T-helper 17 cell (primary cell): ENCODE data around the gene DDX10. TPM values are rescaled to one million over a fixed set of nuclear protein-coding genes. Genes with fewer than 3 reads are reported as not detected.
"Not testable (repeated sequence)": the region's sequence is repeated elsewhere in the genome, so short reads cannot be mapped to it uniquely, and the experiment has no call there.

Experiments
- ATAC-seq: fragments of 150-1000 bp; cut with Tn5 transposase; 2 replicates; pipeline ENCODE4 v1.10.0; 2021; ENCODE audit warnings: mild to moderate bottlenecking, moderate library complexity
- DNase-seq, 3 donors: peaks; one replicate each; pipeline versions ENCODE4 v3.0.0 to v3.0.0-alpha.2; 2020 to 2021
- H3K9me3 ChIP-seq: one replicate; pipeline ENCODE4 v1.7.0; 2013; ENCODE audit warnings: low read length, mild to moderate bottlenecking; ENCODE audit not compliant: control insufficient read depth, poor library complexity, severe bottlenecking
- H3K27ac Mint-ChIP-seq: one replicate; pipeline ENCODE4 v1.8.0; 2022; ENCODE audit warnings: mild to moderate bottlenecking, moderate library complexity, mixed read lengths
- H3K27me3 Mint-ChIP-seq: one replicate; pipeline ENCODE4 v1.8.0; 2022; ENCODE audit warnings: mixed read lengths
- H3K36me3 Mint-ChIP-seq: one replicate; pipeline ENCODE4 v1.8.0; 2022; ENCODE audit warnings: low read depth, mixed read lengths
- H3K4me1 Mint-ChIP-seq: one replicate; pipeline ENCODE4 v1.8.0; 2022; ENCODE audit warnings: mild to moderate bottlenecking, mixed read lengths
- H3K4me3 Mint-ChIP-seq: one replicate; pipeline ENCODE4 v1.8.0; 2022; ENCODE audit warnings: mild to moderate bottlenecking, moderate library complexity, mixed read lengths
- total RNA-seq, 4 donors: library from RNA in 2 of 4; stranded (reverse) in 2 of 4; gene quantifications; one replicate each; pipeline ENCODE4 v1.2.3 and lab custom pipeline; 2022 to 2026

DDX10 gene
- total RNA-seq, 2 donors from 2014 or later = 24.8 to 26.6 TPM

DNA sequence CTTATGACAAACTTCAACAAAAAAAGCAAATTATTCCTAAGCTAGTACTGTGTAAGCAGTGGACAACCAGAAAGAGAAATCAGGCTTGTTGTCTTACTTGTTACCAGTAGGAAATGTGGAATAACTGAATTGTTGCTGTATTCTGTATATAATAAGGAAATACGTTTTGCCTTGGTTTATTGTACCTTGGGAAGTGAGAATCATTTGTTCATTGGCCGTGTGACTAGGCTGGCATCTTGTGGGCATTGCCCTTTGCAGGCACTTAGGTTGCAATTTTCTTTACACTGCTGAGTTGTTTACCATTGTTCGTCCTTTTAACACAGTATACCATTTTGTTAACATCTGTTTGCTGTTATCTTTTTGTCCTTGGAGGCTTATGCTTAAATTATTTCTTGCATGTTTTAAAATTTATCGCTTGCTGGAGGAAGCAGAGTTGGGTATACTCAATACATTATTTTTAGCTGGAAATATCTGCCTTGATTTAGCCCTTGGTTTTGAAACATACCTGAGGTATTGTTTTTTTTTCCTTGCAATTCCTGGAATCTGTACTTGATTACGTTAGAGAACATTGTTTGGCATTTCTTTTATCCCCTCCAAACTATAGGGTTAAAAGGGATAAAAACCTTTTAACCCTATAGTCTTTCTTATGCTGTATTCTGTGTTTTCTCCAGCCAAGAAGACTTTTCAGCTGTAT, 109.3 kb downstream of the DDX10 start:
- ATAC-seq (no peak), DNase-seq (no peak)
- Mint-ChIP-seq H3K27ac (no peak overlapping the region), H3K27me3 (no peaks in the 10 kb centered on the region), H3K36me3 (peaks cover 4% of the 10 kb centered on the region), H3K4me1 (peaks cover 9% of the 10 kb centered on the region), H3K4me3 (no peak overlapping the region)
- H3K9me3 ChIP-seq = no peaks in the 10 kb centered on the region

DNA sequence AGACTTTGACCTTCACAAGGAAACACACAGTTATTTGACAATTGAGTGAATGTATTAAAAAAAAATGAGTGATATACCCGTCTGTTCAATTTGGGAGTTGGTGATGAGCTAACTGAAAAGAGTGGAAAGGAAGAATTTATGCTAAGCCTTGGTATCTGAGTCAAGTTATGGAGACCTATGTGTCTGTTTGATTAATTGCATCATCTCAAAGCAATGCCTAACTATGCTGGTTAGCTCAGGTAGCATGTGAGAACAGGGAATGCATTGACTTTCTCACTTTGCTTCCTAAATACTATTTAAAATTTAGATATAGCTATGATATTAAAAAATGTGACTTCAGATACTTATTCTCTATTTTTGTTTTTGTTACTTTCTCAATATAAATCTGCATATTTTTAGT, 110.5 kb downstream of the DDX10 start:
- Mint-ChIP-seq H3K27me3 (no peaks in the 10 kb centered on the region), H3K4me3 (no peak overlapping the region), H3K27ac (no peak overlapping the region), H3K4me1 (peaks cover 9% of the 10 kb centered on the region), H3K36me3 (peaks cover 4% of the 10 kb centered on the region)
- ATAC-seq (no peak), DNase-seq (no peak)
- no peaks in the 10 kb centered on the region for H3K9me3 ChIP-seq

DNA sequence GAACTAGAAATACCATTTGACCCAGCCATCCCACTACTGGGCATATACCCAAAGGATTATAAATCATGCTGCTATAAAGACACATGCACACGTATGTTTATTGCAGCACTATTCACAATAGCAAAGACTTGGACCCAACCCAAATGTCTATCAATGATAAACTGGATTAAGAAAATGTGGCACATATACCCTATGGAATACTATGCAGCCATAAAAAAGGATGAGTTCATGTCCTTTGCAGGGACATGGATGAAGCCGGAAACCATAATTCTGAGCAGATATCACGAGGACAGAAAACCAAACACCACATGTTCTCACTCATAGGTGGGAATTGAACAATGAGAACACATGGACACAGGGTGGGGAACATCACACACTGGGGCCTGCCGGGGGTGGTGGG, 114.3 kb downstream of the DDX10 start:
- DNase-seq, H3K9me3 ChIP-seq, H3K27me3 Mint-ChIP-seq, H3K27ac Mint-ChIP-seq, H3K36me3 Mint-ChIP-seq, H3K4me1 Mint-ChIP-seq, ATAC-seq, H3K4me3 Mint-ChIP-seq: not testable (repeated sequence)

DNA sequence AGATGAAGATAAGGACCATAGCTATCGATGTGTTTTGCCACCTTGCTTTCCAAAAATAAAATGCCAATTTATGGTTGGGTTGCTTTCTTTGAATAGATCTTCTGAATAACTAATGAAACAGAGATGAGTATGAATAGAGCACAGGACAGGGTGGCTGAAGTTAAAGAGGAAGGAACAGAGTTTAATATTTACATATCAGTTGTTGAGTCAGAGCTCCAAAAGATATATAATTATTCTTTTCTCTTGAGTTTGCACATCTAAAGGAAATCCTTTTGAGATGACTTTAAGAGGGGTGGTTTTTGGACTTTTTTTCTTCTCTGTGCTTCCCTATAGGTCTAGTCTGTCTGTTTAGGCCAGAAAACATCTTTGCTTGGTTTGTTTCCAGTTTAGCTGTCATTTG, 115.2 kb downstream of the DDX10 start:
- peaks cover 10% of the 10 kb centered on the region for H3K4me1 Mint-ChIP-seq
- DNase-seq = no peak
- H3K36me3 Mint-ChIP-seq = no peaks in the 10 kb centered on the region
- H3K27ac Mint-ChIP-seq = no peak overlapping the region
- H3K4me3 Mint-ChIP-seq = no peak overlapping the region
- no peaks in the 10 kb centered on the region for H3K9me3 ChIP-seq
- no peaks in the 10 kb centered on the region for H3K27me3 Mint-ChIP-seq
- no peak for ATAC-seq

DNA sequence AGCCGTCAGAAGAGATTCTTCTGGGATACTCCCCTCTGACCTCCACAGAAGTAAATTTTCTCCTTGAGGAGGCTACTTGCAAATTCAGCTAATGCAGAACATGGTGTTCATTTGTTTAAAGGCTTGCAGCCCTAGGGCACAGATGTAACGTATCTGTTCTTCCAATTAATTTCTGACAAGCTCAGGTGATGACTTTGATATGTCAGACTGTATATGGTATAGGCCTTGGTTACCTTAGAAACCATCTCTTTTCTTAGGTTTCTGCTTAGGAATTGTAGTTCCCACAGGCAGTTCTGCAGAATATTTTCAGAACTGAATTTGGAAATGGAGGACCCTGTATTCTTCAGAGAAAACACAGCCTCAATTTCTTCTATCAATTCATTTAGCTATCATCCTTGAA, 117.1 kb downstream of the DDX10 start:
- no peak overlapping the region for H3K27ac Mint-ChIP-seq
- H3K4me1 Mint-ChIP-seq = peaks cover 23% of the 10 kb centered on the region
- H3K36me3 Mint-ChIP-seq = no peaks in the 10 kb centered on the region
- H3K4me3 Mint-ChIP-seq = no peak overlapping the region
- no peaks in the 10 kb centered on the region for H3K27me3 Mint-ChIP-seq
- H3K9me3 ChIP-seq = no peaks in the 10 kb centered on the region
- ATAC-seq (no peak), DNase-seq (no peak)

DNA sequence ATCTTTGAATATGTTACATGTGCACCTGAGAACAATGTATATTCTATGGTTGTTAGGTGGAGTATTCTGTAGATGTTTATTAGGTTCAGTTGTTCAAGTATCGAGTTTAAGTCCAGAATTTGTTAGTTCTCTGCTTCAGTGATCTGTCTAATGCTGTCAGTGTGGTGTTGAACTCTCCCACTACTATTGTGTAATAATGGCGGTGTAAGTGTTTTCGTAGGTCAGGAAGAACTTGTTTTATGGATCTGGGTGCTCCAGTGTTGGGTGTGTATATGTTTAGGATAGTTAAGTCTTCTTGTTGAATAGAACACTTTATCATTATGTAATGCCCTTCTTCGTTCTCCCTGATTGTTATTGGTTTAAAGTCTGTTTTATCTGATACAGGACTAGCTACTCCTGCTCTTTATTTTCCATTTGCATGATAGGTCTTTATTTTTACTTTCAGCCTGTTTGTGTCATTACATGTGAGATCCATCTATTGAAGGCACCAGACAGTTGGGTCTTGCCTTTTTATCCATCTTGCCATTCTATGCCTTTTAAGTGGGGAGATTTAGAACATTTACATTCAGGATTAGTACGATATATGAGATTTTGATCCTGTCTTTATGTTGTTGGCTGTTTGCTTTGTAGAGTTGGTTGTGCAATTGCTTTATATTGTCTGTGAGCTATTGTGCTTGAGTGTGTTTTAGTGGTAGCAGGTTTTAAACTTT, 121.6 kb downstream of the DDX10 start:
- Mint-ChIP-seq H3K4me3 (no peak overlapping the region), H3K27ac (no peak overlapping the region), H3K27me3 (no peaks in the 10 kb centered on the region), H3K36me3 (peaks cover 2% of the 10 kb centered on the region), H3K4me1 (peaks cover 40% of the 10 kb centered on the region)
- no peak for DNase-seq
- no peak for ATAC-seq
- H3K9me3 ChIP-seq = no peaks in the 10 kb centered on the region

DNA sequence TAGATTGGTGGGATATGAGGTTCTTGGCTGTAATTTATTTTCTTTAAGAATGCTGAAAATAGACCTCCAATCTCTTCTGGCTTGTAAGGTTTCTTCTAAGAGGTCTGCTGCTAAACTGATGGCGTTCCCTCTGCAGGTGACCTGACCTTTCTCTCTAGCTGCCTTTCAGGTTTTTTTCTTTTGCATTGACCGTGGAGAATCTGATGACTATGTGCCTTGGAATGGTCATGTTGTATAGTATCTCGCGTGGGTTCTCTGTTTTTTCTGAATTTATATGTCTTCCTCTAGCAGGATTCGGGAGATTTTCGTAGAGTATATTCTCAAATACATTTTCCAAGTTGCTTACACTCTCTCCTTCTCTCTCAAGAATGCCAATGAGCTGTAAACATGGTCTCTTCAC, 122.2 kb downstream of the DDX10 start:
- H3K9me3 ChIP-seq = no peaks in the 10 kb centered on the region
- no peaks in the 10 kb centered on the region for H3K27me3 Mint-ChIP-seq
- no peak for ATAC-seq
- no peak for DNase-seq
- H3K36me3 Mint-ChIP-seq = peaks cover 2% of the 10 kb centered on the region
- peaks cover 40% of the 10 kb centered on the region for H3K4me1 Mint-ChIP-seq
- no peak overlapping the region for H3K4me3 Mint-ChIP-seq
- no peak overlapping the region for H3K27ac Mint-ChIP-seq

DNA sequence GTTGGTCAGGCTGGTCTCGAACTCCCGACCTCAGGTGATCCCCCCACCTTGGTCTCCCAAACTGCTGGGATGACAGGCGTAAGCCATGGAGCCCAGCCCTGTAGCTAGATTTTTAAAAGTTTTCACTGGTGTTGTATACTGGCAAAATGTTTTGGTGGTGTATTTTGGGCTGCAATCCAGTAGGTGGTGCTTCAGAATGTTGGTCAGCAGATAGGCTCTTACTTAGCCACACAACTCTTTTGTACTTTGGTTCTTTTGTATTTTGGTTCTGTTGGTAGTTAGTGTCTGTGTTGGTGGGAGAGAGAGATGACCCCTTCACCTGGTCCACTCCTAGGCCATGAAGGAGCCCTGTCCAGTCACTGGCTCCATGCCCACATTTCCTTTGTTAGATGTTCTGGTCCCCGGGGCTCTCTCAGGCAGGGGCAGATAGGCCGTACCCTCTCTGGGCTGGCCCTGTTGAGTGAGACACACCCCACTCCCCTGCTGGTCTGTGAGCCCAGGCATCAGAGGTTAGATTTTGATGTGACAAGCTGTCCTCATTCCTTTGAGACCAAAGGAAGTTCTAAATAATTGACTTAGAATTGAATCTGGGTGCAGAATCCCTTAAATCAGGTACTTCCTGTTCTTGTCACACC, 123.8 kb downstream of the DDX10 start:
- ATAC-seq = no peak
- H3K36me3 Mint-ChIP-seq = peaks cover 2% of the 10 kb centered on the region
- H3K4me1 Mint-ChIP-seq = peaks cover 39% of the 10 kb centered on the region
- DNase-seq = no peak
- H3K9me3 ChIP-seq = no peaks in the 10 kb centered on the region
- H3K27me3 Mint-ChIP-seq = no peaks in the 10 kb centered on the region
- no peak overlapping the region for H3K4me3 Mint-ChIP-seq
- no peak overlapping the region for H3K27ac Mint-ChIP-seq

DNA sequence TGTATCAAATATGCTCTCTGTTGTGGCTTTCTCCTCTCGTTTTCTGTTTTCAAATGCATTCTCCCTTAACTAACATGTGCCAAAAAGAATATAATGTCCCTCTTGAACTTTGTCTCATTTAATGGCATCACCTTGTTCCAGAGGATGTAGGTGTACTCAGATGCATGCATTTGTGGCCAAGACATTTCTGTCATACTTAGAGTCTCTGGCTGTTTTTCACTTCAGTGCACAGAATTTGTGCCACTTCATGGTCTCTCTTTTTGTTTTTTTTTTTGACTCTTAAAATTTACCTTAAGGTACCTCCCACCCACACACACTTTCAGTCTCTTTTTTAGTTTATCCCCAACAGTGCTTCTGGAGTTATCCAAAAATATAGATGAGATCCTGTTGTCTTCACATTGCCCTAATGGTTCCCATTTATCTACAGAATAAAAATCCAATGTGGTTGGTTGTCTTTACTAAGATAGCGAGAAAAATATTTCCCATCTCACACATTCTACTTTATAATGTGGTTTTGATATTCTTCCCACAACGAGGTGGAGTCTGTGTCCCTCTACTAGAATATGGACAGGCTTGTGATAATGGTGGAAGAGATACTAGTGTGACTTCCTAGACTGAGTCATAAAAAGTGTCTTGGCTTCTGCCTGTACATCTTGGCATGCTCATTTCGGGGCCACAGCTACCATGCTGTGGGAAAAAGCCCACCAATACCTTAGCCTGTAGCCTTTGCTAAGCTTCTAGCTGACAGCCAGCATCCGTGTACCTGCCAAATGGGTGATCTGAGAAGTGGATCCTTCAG, 125.8 kb downstream of the DDX10 start:
- H3K27me3 Mint-ChIP-seq = no peaks in the 10 kb centered on the region
- H3K4me1 Mint-ChIP-seq = peaks cover 30% of the 10 kb centered on the region
- no peaks in the 10 kb centered on the region for H3K9me3 ChIP-seq
- H3K4me3 Mint-ChIP-seq = no peak overlapping the region
- H3K36me3 Mint-ChIP-seq = peaks cover 2% of the 10 kb centered on the region
- no peak for DNase-seq
- no peak for ATAC-seq
- H3K27ac Mint-ChIP-seq = no peak overlapping the region

DNA sequence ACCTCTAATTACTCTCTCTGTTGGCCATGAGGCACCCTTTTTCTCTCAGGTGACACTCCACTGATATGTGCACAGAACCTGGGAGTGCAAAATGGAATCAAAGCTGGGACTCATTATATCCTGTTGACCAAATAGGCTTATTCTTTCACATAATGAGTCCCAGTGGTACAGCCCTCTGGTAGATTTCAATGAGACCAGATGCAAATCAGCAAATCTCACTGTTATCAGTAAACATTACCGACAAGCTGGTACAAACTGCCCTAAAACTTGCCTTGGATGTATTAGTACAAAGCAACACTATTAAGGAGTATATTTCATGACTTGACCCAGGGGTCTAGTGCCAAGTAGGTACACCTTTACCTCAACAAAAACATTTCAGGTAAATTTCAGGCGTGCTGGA, 128.3 kb downstream of the DDX10 start:
- no peak for ATAC-seq
- H3K27me3 Mint-ChIP-seq = no peaks in the 10 kb centered on the region
- H3K4me1 Mint-ChIP-seq = peaks cover 19% of the 10 kb centered on the region
- no peak overlapping the region for H3K27ac Mint-ChIP-seq
- H3K36me3 Mint-ChIP-seq = peaks cover 2% of the 10 kb centered on the region
- no peak for DNase-seq
- peaks cover 2% of the 10 kb centered on the region for H3K9me3 ChIP-seq
- no peak overlapping the region for H3K4me3 Mint-ChIP-seq

DNA sequence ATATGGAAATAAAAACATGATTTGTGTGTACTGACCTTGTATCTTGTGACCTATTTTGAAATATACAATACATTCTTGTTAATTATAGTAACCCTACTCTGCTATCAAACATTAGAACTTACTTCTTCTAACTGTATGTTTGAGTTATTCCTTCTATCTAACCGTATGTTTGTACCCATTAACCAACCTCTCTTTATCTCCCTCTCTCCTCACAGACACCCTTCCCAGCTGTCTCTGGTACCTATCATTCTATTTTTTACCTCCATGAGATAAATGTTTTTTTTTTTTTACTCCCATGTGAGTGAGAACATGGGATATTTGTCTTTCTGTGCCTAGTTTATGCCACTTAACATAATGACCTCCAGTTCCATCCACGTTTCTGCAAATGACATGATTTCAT, 128.7 kb downstream of the DDX10 start:
- Mint-ChIP-seq H3K27me3 (no peaks in the 10 kb centered on the region), H3K4me1 (peaks cover 17% of the 10 kb centered on the region), H3K4me3 (no peak overlapping the region), H3K36me3 (peaks cover 2% of the 10 kb centered on the region), H3K27ac (no peak overlapping the region)
- no peak for DNase-seq
- no peak for ATAC-seq
- peaks cover 2% of the 10 kb centered on the region for H3K9me3 ChIP-seq

DNA sequence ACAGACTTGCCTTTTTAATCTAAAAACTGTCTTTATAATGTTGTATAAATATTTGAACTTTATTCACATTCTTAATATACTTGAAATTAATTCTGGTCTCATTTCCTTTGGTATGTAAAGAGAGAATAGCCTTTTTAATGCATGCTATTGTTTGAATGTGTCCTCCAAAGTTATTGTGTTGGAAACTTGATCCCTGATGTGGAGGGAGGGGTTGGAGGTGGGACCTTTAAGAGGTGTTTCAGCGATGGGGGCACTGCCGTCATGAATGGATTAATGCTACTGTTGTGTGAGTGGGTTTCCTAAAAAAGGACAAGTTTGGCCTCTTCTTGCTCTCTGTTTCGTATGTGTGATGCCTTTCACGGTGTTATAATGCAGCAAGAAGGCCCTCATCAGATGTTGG, 131.7 kb downstream of the DDX10 start:
- Mint-ChIP-seq H3K4me1 (peaks cover 9% of the 10 kb centered on the region), H3K36me3 (peaks cover 2% of the 10 kb centered on the region), H3K4me3 (no peak overlapping the region), H3K27ac (no peak overlapping the region), H3K27me3 (no peaks in the 10 kb centered on the region)
- H3K9me3 ChIP-seq = peaks cover 2% of the 10 kb centered on the region
- ATAC-seq = no peak
- no peak for DNase-seq

DNA sequence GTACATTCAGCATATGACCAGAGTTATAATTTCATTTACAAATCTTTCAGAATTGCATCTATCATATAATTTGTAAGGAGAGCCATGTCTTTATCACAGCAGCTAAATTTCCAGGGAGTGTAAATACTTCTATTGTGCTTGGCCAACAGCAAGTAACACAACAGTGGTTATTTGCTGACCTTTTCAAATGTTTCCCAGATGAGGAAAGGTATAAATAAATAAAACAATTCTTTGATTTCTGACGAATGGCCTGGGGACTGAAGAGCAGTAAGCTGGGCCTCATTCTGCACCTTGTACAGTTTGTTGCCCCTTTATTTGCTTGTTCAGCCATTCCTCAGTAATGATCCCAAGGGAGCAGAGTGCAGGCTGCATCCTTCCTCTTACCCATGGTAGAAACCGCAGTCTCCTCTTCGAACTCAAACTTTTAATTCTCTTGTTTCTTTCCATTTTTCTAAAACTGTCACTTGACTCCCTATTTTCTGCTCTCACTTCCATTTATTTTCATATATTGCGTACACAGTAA, 132.8 kb downstream of the DDX10 start:
- Mint-ChIP-seq H3K27me3 (no peaks in the 10 kb centered on the region), H3K27ac (no peak overlapping the region)
- no peak for ATAC-seq

More for the DNA sequence above, 132.8 kb downstream of the DDX10 start:
- peaks cover 2% of the 10 kb centered on the region for H3K9me3 ChIP-seq
- peaks cover 9% of the 10 kb centered on the region for H3K4me1 Mint-ChIP-seq
- DNase-seq = no peak
- peaks cover 2% of the 10 kb centered on the region for H3K36me3 Mint-ChIP-seq
- no peak overlapping the region for H3K4me3 Mint-ChIP-seq
